ENCODE results near the gene NOL7.

The NOL7 gene

DNA sequence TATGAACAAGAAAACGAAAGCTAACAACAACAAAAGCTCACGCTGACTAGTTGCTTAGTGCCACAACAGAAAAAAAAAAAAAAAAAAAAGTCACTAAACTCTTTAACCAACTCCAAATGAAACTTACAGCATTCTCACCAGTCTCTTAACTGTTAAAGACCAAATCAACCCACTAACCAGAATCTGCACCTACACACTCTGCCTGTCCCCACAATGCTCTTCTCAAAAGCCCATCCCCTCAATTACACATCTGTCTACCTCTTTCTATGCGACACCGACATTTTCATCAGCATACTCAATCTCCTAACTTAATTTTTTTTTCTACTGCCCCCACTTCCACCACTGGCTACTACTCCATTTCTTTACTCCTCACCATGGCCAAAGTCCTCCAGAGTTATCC lies 34.3 kb downstream of the NOL7 start:
- no peak for DNase-seq (ENCODE audit: low read depth in 2 of 2, low spot score in 1 of 2)

GRCh38 chr6:13653296-13653695 lies 38.2 kb downstream of the NOL7 start:
- DNase-seq (ENCODE audit: low read depth in 2 of 2, low spot score in 1 of 2): no peak

DNA sequence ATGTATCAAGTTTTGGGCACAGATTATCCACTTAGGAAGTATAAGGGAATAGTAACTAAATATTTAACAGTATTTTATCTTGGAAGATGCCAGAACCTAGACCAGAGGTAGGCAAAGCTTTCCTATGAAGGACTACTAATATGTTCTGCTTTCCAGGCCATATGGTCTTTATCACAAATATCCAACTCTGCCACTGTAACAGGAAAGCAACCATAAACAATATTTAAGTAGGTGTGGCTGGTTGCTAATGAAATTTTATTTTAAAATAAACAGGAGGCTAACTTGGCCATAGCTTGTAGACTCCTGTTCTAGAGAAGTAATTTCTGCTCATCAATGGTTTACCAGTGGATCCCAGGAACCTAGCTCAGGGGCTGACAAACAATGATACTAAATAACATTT lies 39.4 kb downstream of the NOL7 start:
- no peak for DNase-seq (ENCODE audit: low read depth in 2 of 2, low spot score in 1 of 2)

DNA sequence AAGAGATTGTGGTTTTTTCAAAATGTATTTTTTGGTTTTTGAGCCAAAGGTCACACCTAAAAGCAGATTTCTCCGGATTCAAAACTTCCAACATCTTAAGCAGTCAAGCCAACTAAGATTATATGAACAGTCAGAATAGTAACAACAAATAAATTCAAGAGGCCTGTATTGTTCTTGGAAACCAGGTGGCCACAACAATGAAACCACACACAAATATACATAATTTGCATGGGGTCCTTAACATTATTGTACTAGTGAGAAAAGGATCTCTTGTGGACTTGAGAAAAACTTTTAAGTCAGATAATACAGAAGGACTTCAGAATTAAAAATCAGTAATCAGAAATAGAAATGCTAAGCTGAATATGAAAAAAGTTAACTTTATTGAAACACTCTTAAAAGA lies 40.6 kb downstream of the NOL7 start:
- DNase-seq (ENCODE audit: low read depth in 2 of 2, low spot score in 1 of 2): no peak

DNA sequence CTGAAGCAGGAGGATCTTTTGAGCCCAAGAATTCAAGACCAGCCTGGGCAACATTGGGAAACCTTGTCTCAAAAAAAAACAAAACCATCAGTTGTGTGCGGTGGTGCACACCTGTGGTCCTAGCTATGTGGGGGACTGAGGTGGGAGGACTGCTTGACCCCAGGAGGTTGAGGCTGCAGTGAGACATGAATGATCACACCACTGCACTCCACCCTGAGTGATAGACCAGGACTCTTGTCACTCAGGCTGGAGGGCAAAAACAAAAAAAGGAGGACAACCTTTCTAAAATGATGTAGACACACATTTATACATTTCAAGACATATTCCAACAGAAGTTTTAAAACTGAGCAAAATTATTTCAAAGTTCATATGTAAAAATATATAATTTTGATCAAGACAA lies 45.1 kb downstream of the NOL7 start:
- no peak for DNase-seq (ENCODE audit: low read depth in 2 of 2, low spot score in 1 of 2)

GRCh38 chr6:13660893-13661292 lies 45.8 kb downstream of the NOL7 start:
- DNase-seq (ENCODE audit: low read depth in 2 of 2, low spot score in 1 of 2): no peak

GRCh38 chr6:13661647-13662046 lies 46.5 kb downstream of the NOL7 start:
- no peak for DNase-seq (ENCODE audit: low read depth in 2 of 2, low spot score in 1 of 2)

DNA sequence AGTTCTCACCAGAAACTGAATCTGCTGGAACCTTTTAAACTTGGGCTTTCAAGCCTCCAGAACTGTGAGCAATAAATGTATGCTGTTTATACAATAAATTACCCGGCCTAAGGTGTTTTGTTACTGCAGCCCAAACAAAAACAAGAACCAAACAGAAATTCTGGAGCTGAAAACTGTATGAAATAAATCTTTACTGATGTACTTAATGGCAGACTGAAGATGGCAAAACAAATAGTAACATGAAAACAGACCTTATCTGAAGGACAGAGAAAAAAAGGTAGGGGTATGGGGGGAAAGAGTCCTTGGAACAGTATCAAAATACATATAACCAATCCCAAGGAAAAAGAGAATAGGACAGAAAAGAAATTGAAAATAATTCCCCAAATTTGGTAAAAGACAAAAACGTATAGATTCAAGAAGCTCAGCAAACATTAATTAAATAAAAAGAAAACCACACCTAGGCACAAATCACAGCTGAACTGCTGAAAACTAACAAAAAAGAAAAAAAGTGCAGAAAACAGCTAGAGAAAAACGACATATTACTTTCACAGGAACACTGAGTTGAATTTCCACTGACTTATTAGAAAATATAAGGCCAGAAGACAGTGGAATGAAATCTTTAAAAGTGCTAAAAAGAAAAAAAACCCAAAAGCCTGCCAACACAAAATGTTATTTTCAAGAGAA lies 47.7 kb downstream of the NOL7 start:
- DNase-seq (ENCODE audit: low read depth in 2 of 2, low spot score in 1 of 2): no peak

- DNase-seq (ENCODE audit: low read depth in 2 of 2, low spot score in 1 of 2): no peak
Observed at GRCh38 chr6:13663986-13664385, 48.9 kb downstream of the NOL7 start.

DNA sequence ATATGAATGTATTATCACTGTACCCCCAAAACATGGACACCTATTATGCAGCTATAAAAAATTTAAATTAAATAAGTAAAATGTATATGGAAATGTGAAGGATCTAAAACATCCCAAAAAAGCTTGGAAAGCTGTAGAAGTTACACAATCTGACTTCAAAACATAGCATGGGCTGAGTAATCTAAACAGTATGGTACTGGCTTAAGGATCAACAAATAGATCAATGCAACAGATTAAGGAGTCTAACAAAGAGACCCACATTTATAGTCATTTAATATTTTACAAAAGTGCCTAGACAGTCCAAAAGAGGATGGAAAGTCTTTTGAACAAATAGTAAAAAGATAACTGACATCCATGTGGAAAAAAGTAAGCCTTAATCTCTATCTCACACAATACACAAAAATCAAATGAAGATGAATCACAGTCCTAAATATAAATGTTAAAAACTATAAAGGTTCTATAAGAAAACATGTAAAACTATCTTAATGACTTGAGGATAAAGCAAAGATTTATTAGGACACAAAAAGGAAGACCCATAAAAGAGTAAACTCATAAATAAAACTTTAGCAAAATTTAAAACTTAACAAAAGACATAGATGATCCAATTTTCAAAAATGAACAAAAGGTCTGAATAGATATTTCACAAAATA lies 49.7 kb downstream of the NOL7 start:
- no peak for DNase-seq (ENCODE audit: low read depth in 2 of 2, low spot score in 1 of 2)

DNA sequence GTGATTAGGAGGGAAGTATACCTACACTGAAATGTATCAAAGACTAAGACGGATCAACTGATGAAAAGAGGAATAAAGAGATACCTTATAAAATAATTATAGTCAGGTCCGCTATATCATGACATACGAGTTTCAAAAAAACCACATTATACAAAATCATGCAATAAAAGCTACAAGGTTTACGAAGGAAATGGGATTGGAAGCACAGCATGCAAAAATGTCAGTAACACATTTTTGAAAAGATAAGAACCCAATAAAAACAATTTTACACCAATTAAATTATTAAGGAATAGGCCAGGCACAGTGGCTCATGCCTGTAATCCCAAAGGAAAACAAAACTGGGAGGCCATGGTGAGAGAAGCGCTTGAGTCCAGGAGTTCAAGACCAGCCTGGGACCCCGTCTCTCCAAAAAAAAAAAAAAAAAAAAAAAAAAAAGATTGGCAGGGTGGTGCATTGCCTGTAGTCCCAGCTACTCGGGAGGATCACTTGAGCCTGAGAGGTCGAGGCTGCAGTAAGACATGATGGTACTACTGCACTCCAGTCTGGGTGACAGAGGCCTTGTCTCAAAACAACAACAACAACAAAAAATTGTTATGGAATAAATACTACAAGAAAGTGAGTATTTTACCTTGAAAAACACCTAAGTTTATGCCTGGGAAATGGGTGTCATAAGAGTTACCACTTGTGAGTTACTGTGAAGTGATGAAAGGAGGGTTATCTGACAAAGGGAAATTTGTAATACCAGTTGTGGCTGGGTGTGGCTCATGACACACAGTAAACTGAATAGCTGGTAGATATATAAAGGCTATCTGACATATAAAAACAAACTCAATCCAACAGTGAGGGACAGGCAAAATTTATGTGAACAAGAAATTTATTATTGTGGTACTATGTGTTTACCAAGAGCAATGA lies 51.3 kb downstream of the NOL7 start:
- DNase-seq (ENCODE audit: low read depth in 2 of 2, low spot score in 1 of 2): no peak

DNA sequence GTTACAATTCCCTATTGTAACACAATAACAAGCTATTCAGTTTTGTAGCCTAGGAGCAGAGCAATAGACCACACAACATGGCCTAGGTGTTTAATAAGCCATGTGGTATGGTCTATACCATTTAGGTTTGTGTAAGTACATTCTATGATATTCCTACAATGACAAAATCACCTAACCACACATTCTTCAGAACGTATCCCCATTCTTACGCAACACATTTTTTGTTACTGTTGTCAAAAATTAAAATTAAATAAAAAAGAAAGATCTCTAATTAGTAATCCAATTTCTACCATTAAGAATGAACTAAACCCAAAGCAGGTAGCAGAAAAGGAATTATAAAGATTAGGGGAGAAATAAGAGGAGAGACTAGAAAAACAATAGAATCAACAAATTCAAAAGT lies 52.5 kb downstream of the NOL7 start:
- DNase-seq (ENCODE audit: low read depth in 2 of 2, low spot score in 1 of 2): no peak

- DNase-seq (ENCODE audit: low read depth in 2 of 2, low spot score in 1 of 2): no peak
Observed at GRCh38 chr6:13668291-13668928, 53.3 kb downstream of the NOL7 start.

DNA sequence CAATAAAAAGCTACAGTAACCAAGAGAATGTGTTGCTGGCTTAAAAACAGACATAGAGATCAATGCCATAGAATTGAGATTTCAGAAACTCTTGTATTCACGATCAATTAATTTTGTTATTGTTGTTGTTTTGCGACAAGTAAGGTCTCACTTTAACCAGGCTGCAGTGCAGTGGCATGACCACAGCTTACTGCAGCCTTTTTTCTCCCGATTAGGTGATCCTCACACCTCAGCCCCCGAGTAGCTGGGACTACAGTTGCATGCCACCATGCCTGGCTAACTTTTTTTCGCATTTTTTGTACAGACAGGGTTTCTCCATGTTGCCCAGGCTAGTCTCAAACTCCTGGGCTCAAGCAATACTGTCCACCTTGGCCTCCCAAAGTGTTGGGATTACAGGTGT lies 54.3 kb downstream of the NOL7 start:
- DNase-seq (ENCODE audit: low read depth in 2 of 2, low spot score in 1 of 2): no peak

Data from stimulated activated CD8-positive, alpha-beta memory T cell treated with anti-CD3 and anti-CD28 coated beads, Interleukin-4, amount 100 ng/mL, for 4 hours (primary cell).